LNCAP (cell line): ENCODE data around the gene RGL3.

Experiments
- CTCF ChIP-seq: fragments of 450-650 bp; IDR thresholded peaks from 2 replicates; pipeline ENCODE4 v1.5.1; 2017; ENCODE audit warnings: mild to moderate bottlenecking

The RGL3 gene

GRCh38 chr19:11377237-11377636 is 41.9 kb downstream of the RGL3 start:
- TF ChIP-seq CTCF, result no peak

GRCh38 chr19:11375143-11375948 is 43.8 kb downstream of the RGL3 start:
- no peak for TF ChIP-seq CTCF

GRCh38 chr19:11374433-11375142 is 44.5 kb downstream of the RGL3 start, which contains the start of gene SWSAP1:
Gene SWSAP1, plus strand, starts transcription at chr19:11374666. Its CDS starts 15 bp downstream, at chr19:11374681.
- no peak for TF ChIP-seq CTCF

- TF ChIP-seq CTCF, result no peak
Observed at GRCh38 chr19:11373885-11374432, 45.2 kb downstream of the RGL3 start.

- no peak for TF ChIP-seq CTCF
Observed at GRCh38 chr19:11373166-11373884, 45.8 kb downstream of the RGL3 start.

GRCh38 chr19:11370744-11371143 is 48.4 kb downstream of the RGL3 start:
- TF ChIP-seq CTCF, result no peak

- no peak for TF ChIP-seq CTCF
Observed at GRCh38 chr19:11367528-11367927, 51.6 kb downstream of the RGL3 start.
